Immature natural killer cell (primary cell): ENCODE data around the gene LRRN4. TPM values are rescaled to one million over a fixed set of nuclear protein-coding genes. Genes with fewer than 3 reads are reported as not detected.
A peak's percentile ranks its signal among the peaks of the same experiment; 100 is the strongest.
"Not testable (repeated sequence)": the region's sequence is repeated elsewhere in the genome, so short reads cannot be mapped to it uniquely, and the experiment has no call there.

Experiments used
- DNase-seq, 3 donors: peaks; one replicate each; pipeline ENCODE4 v3.0.0; 2022; ENCODE audit warnings: mixed read lengths in 1 of 3
- H3K27ac Mint-ChIP-seq, 6 donors: one replicate each; pipeline ENCODE4 v1.8.0; 2020; ENCODE audit warnings: mixed read lengths in 6 of 6, mild to moderate bottlenecking in 5 of 6, inconsistent platforms in 4 of 6, moderate library complexity in 3 of 6
- H3K27me3 Mint-ChIP-seq, 3 donors: one replicate each; pipeline ENCODE4 v1.8.0; 2020 to 2021; ENCODE audit warnings: low read depth in 3 of 3, mild to moderate bottlenecking in 3 of 3, mixed read lengths in 3 of 3, moderate library complexity in 3 of 3, inconsistent platforms in 1 of 3
- H3K36me3 Mint-ChIP-seq, 3 donors: one replicate each; pipeline ENCODE4 v1.8.0; 2020; ENCODE audit warnings: mixed read lengths in 3 of 3, inconsistent platforms in 2 of 3, mild to moderate bottlenecking in 2 of 3
- H3K4me1 Mint-ChIP-seq, 2 donors: one replicate each; pipeline ENCODE4 v1.8.0; 2020; ENCODE audit warnings: inconsistent platforms in 2 of 2, mild to moderate bottlenecking in 2 of 2, mixed read lengths in 2 of 2, moderate library complexity in 1 of 2
- H3K4me3 Mint-ChIP-seq, 5 donors: one replicate each; pipeline ENCODE4 v1.8.0; 2020; ENCODE audit warnings: mild to moderate bottlenecking in 5 of 5, mixed read lengths in 5 of 5, inconsistent platforms in 3 of 5, moderate library complexity in 3 of 5
- H3K9me3 Mint-ChIP-seq, 6 donors: one replicate each; pipeline ENCODE4 v1.8.0; 2020; ENCODE audit warnings: mild to moderate bottlenecking in 6 of 6, mixed read lengths in 6 of 6, inconsistent platforms in 4 of 6, moderate library complexity in 3 of 6
- polyA plus RNA-seq, 3 donors: library from polyadenylated mRNA; unstranded; fragments of 300-500 nt; fragmentation: Illumina TruSeq; gene quantifications; one replicate each; pipeline ENCODE4 v1.2.3, GENCODE V29; 2021

The LRRN4 gene
- polyA plus RNA-seq, 3 donors from 2014 or later = not detected

DNA sequence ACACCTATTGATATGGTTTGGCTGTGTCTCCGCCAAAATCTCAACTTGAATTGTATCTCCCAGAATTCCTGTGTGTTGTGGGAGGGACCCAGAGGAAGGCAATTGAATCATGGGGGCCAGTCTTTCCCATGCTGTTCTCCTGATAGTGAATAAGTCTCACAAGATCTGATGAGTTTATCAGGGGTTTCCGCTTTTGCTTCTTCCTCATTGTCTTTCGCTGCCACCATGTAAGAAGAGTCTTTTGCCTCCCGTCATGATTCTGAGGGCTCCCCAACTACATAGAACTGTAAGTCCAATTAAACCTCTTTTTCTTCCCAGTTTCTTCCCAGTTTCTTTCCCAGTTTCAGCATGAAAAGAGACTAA, 810 bp upstream of the LRRN4 start:
- H3K27me3 Mint-ChIP-seq = peaks cover 2 to 23% (median 11%) of the 10 kb centered on the region in 3 donors
- H3K4me3 Mint-ChIP-seq, H3K4me1 Mint-ChIP-seq, DNase-seq, H3K36me3 Mint-ChIP-seq, H3K27ac Mint-ChIP-seq, H3K9me3 Mint-ChIP-seq: not testable (repeated sequence)

DNA sequence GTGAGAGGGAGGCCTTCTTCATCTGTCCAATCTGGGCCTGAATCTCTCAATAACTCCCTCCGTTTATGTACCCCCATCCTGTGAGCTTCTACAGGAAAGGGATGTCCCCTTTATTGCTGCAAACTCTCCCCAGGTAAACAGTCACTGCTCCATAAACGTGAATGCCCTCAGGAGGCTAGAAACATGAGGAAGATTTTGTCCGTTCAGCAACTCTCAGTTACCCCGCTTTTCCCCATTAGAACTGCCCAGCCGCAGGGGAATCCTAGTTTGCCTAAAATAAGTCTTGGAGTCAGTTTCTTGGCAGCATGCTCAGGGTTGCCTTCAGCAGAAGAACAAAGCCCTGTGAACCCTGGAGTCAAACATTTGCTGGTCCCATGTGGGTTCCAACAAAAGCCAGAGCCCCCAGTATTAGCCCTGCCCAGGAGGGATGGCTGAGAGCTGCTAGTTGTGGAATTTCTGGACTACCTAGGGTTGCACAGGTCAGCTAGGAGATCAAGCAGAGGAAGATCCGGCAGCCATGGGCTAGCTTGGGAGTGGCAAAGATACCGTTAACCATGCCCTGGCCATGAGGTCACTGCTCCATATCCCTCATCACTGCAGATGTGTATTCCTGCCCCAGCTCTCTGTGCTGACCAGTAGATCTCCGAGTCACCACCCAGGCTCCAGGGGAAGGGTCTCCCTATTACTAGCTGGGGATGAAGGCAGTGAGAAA, 640 bp downstream of the LRRN4 start:
- Mint-ChIP-seq H3K4me3 (no peak overlapping the region), H3K27me3 (peaks cover 2 to 20% (median 11%) of the 10 kb centered on the region in 3 donors), H3K9me3 (no peaks in the 10 kb centered on the region), H3K36me3 (peaks cover 4% of the 10 kb centered on the region in 3 donors), H3K27ac (no peak overlapping the region), H3K4me1 (peaks cover 8 to 13% of the 10 kb centered on the region in 2 donors)
- DNase-seq = no peak

DNA sequence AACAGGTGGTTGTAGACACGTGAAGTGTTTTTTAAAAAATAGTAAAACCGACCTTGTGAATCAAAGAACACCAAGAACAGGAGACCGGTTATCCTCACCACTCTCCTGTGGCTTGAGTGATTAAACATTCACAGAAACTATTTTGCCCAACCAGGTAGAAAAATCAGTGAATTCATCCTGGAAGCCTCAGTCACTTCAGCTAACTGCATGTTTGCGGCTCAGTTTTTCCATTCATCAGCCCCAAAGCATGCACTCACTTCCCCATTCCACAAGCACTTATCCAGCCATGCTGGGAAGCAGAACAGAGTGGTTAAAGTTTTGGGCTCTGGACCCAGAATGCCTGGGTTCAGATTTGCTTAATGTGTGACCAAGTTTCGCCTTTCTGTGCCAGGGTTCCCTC, 2.4 kb downstream of the LRRN4 start:
- DNase-seq = no peak
- no peak overlapping the region for H3K27ac Mint-ChIP-seq
- H3K36me3 Mint-ChIP-seq = peaks cover 4 to 7% (median 4%) of the 10 kb centered on the region in 3 donors
- H3K4me1 Mint-ChIP-seq = peaks cover 8 to 13% of the 10 kb centered on the region in 2 donors
- peaks cover 2 to 20% (median 11%) of the 10 kb centered on the region in 3 donors for H3K27me3 Mint-ChIP-seq
- no peaks in the 10 kb centered on the region for H3K9me3 Mint-ChIP-seq
- H3K4me3 Mint-ChIP-seq = no peak overlapping the region

DNA sequence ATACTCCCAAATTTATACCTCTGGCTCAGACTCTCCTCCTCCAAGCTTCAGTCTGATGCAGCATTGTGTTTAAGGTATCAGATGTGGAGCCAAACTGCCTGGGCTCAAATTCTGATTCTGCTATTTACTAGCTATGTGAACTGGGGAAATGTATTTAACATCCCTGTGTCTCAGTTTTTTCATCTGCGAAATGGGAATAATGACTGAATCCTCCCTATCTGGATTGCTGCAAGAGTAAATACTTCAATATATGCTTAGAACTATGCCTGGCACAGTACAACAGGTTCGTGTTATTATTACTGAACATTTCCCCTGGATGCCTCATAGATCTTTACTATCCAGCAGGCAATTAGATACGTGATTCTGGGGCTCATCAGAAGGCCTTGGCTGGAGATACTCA, 5.5 kb downstream of the LRRN4 start:
- H3K4me1 Mint-ChIP-seq = peaks cover 8 to 13% of the 10 kb centered on the region in 2 donors
- peaks cover 4 to 13% (median 7%) of the 10 kb centered on the region in 3 donors for H3K36me3 Mint-ChIP-seq
- no peak overlapping the region for H3K4me3 Mint-ChIP-seq
- no peaks in the 10 kb centered on the region for H3K9me3 Mint-ChIP-seq
- peaks cover 2 to 9% (median 8%) of the 10 kb centered on the region in 3 donors for H3K27me3 Mint-ChIP-seq
- H3K27ac Mint-ChIP-seq = no peak overlapping the region
- no peak for DNase-seq

DNA sequence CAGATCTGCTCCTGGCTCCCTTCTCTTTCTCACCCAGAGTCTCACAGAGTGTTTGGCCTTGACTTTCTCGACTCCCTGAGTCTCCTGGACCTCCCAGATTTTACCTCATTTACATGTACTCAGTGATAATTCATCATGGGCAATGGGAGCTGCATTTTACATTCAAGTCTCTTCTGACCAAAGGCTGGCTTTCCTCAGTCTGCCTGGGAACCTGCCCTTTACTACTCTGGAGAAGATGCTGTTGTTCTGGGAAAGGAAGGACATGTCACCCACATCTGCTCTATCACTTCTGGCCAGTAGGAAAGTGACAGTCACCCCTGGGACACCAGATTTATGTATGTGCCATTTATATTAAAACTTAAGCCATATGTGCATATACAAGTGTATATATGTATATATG, 7.4 kb downstream of the LRRN4 start:
- Mint-ChIP-seq H3K9me3 (no peaks in the 10 kb centered on the region), H3K4me3 (no peak overlapping the region), H3K27ac (no peak overlapping the region), H3K36me3 (peaks cover 0 to 13% (median 7%) of the 10 kb centered on the region in 3 donors), H3K27me3 (peaks cover 0 to 9% (median 5%) of the 10 kb centered on the region in 3 donors), H3K4me1 (peaks cover 4 to 8% of the 10 kb centered on the region in 2 donors)
- DNase-seq = no peak

DNA sequence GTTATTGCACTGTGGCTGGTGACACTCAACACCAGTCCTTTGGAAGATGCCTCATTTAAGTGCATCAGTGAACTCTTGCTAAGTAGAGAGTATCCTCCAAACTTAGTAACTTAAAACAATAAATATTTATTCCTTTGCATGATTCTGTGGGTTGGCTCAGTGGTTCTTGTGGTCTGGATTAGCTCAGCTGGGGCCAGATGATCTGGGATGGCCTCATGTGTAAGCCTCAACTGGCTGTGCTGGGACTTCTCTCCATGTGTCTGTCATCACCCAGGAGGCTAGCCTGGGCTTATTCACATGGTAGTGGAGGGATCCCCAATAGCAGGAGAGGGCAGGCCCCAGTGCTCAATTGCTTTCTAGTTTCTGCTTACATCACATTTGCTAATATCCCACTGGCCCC, 8.3 kb downstream of the LRRN4 start:
- Mint-ChIP-seq H3K27ac (no peak overlapping the region), H3K4me1 (peaks cover 4 to 8% of the 10 kb centered on the region in 2 donors), H3K9me3 (no peaks in the 10 kb centered on the region), H3K36me3 (peaks cover 2 to 16% (median 10%) of the 10 kb centered on the region in 3 donors), H3K27me3 (peaks cover 0 to 3% (median 2%) of the 10 kb centered on the region in 3 donors), H3K4me3 (no peak overlapping the region)
- DNase-seq = no peak

- peaks cover 15 to 24% (median 19%) of the 10 kb centered on the region in 3 donors for H3K36me3 Mint-ChIP-seq
- peaks cover 4 to 7% of the 10 kb centered on the region in 2 donors for H3K4me1 Mint-ChIP-seq
- no peak for DNase-seq
- no peak overlapping the region for H3K27ac Mint-ChIP-seq
- H3K9me3 Mint-ChIP-seq = no peaks in the 10 kb centered on the region
- H3K4me3 Mint-ChIP-seq = no peak overlapping the region
- no peaks in the 10 kb centered on the region for H3K27me3 Mint-ChIP-seq
These were observed 9.7 kb downstream of the LRRN4 start for GRCh38 chr20:6044115-6044514.

DNA sequence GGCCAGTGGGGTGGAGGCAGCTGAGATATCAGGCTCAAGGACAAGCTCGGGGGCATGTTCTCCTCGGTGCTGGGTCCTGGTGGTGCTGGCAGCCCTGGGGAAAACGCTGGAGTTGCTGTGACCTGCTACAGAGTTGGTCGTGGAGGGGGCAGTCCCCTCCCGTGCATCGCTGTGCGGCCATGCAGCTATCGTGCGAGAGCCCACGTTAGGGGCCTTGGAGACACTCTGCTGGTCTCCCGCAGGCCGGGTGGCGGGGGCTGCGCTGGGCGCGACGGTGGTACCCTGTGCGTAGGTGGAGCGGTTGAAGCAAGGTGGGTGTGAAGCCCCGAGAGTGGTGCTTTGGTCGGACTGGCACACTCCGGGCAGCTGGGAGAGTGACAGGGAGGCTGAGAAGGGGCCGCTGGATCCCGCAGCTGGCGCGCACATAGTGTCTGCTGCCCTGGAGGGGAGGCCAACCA, 12.0 kb downstream of the LRRN4 start:
- Mint-ChIP-seq H3K27ac (no peak overlapping the region), H3K4me3 (no peak overlapping the region), H3K4me1 (no peaks in the 10 kb centered on the region), H3K9me3 (no peaks in the 10 kb centered on the region), H3K36me3 (peaks cover 19 to 32% (median 19%) of the 10 kb centered on the region in 3 donors), H3K27me3 (no peaks in the 10 kb centered on the region)
- DNase-seq = no peak

GRCh38 chr20:6040958-6041807, 12.7 kb downstream of the LRRN4 start:
- Mint-ChIP-seq H3K27me3 (no peaks in the 10 kb centered on the region), H3K4me3 (no peak overlapping the region), H3K4me1 (no peaks in the 10 kb centered on the region), H3K27ac (peak overlapping the region in 1 of 6 donors; percentile 29), H3K36me3 (peaks cover 19 to 32% (median 19%) of the 10 kb centered on the region in 3 donors), H3K9me3 (no peaks in the 10 kb centered on the region)
- no peak for DNase-seq

DNA sequence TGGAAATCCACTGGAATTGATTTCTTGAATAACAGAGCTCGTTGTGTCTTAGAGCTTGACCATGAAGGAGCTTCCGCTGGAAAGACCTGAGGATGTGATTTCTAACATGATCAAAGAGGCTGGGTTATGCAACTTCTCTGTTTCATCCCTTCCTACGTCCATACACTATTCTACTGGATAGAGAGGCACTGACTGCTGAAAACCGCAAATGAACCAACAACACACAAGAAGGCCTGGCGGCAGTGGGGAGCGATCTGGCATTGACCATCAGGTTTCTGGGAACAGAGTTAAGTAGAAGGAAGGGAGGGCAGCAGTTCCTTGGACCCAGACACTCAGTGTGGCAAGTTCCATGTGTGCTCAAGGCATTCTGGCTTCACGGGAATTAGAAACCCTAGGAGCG, 13.3 kb downstream of the LRRN4 start:
- Mint-ChIP-seq H3K27ac (peak overlapping the region in 1 of 6 donors; percentile 29), H3K4me3 (no peak overlapping the region), H3K4me1 (no peaks in the 10 kb centered on the region), H3K36me3 (peaks cover 19 to 32% (median 19%) of the 10 kb centered on the region in 3 donors), H3K9me3 (no peaks in the 10 kb centered on the region), H3K27me3 (no peaks in the 10 kb centered on the region)
- DNase-seq = no peak

DNA sequence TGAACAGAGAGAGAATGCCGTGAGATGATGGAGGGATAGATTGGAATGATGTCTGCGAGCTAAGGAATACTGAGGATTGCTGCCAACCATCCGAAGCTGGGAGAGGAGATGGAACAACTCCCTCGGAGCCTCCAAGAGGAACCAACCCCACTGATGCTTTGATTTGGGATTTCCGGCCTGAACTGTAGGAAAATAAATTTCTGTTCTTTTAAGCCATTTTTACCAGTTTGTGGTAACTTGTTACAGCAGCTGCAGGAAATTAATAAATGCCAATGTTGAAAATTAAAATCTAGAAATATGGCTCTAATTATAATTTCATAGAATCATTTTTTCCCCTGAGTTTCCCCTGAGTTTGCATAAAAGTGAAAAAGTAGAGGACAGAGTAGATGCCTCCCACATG, 14.1 kb downstream of the LRRN4 start:
- Mint-ChIP-seq H3K4me1 (peaks cover 0 to 1% of the 10 kb centered on the region in 2 donors), H3K4me3 (no peak overlapping the region), H3K27me3 (no peaks in the 10 kb centered on the region), H3K27ac (peak overlapping the region in 1 of 6 donors; percentile 1), H3K9me3 (no peaks in the 10 kb centered on the region), H3K36me3 (peaks cover 21 to 37% (median 23%) of the 10 kb centered on the region in 3 donors)
- DNase-seq = no peak

GRCh38 chr20:6038256-6038655, 15.6 kb downstream of the LRRN4 start:
- H3K36me3 Mint-ChIP-seq = peaks cover 25 to 44% (median 32%) of the 10 kb centered on the region in 3 donors
- H3K9me3 Mint-ChIP-seq = no peaks in the 10 kb centered on the region
- H3K27me3 Mint-ChIP-seq = no peaks in the 10 kb centered on the region
- peaks cover 3 to 10% of the 10 kb centered on the region in 2 donors for H3K4me1 Mint-ChIP-seq
- peak overlapping the region in 1 of 6 donors; percentile 60 for H3K27ac Mint-ChIP-seq
- no peak overlapping the region for H3K4me3 Mint-ChIP-seq
- DNase-seq = no peak

DNA sequence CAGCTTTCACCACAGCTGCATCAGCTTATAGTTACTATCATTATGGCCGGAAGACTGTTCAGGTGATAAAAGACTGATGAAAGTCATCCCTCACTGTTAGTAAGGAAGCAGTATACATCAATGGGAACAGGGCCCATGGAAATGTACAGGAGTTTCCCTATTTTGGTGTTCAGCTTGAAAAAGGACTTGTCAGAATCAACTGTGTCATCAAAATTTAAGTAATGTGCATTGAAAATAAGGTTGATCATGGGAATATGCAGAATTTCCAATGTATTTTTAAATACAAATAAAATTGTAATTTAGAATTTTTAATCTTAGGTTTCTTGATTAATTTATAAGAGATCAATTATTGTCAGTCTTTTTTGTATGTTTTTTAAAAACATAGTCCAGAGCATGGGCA, 16.8 kb downstream of the LRRN4 start:
- H3K9me3 Mint-ChIP-seq = no peaks in the 10 kb centered on the region
- no peak overlapping the region for H3K4me3 Mint-ChIP-seq
- DNase-seq = no peak
- H3K4me1 Mint-ChIP-seq = peaks cover 4 to 10% of the 10 kb centered on the region in 2 donors
- H3K27me3 Mint-ChIP-seq = peaks cover 0 to 1% (median 0%) of the 10 kb centered on the region in 3 donors
- H3K27ac Mint-ChIP-seq = no peak overlapping the region
- peaks cover 25 to 49% (median 32%) of the 10 kb centered on the region in 3 donors for H3K36me3 Mint-ChIP-seq

DNA sequence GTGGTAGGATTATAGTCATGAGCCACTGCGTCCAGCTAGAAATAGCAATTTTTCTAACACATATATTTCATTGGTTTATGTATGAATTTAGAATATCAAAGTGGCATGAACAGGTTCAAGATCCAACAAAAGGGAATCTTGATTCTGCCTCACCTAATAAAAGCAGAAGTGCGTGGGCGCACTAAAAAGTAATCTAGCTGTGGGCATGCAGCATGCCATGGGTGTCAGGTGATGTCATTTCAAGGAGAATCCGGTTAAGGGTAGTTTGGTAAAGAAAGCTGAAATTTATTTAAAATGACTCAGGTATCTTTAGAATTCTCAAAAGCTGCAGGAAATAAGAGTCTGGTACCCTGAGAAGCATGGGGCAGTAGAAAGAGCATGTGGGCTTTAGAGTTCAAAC, 17.6 kb downstream of the LRRN4 start:
- Mint-ChIP-seq H3K4me3 (no peak overlapping the region), H3K27ac (peak overlapping the region in 1 of 6 donors; percentile 4), H3K9me3 (no peaks in the 10 kb centered on the region), H3K4me1 (peaks cover 4 to 10% of the 10 kb centered on the region in 2 donors), H3K27me3 (peaks cover 0 to 1% (median 0%) of the 10 kb centered on the region in 3 donors), H3K36me3 (peaks cover 25 to 52% (median 35%) of the 10 kb centered on the region in 3 donors)
- no peak for DNase-seq
